GM18502 (cell line): Measurements from ENCODE around the gene LMF1.
"Not testable (repeated sequence)": the region's sequence is repeated elsewhere in the genome, so short reads cannot be mapped to it uniquely, and the experiment has no call there.

Experiments used
- ATAC-seq: cut with Tn5 transposase; IDR thresholded peaks from one replicate; pipeline ENCODE4 v1.9.1; 2021; ENCODE audit warnings: mild to moderate bottlenecking; ENCODE audit not compliant: unreplicated experiment, poor library complexity

LMF1 gene

GRCh38 chr16:840561-841454, 130.0 kb downstream of the LMF1 start:
- ATAC-seq: no peak

GRCh38 chr16:839643-840408, 131.0 kb downstream of the LMF1 start:
- no peak for ATAC-seq

GRCh38 chr16:838741-839140, 132.0 kb downstream of the LMF1 start:
- ATAC-seq: no peak

GRCh38 chr16:836822-837221, 134.0 kb downstream of the LMF1 start:
- not testable (repeated sequence) for ATAC-seq

- ATAC-seq: no peak
These were observed 134.6 kb downstream of the LMF1 start for GRCh38 chr16:836221-836620.

GRCh38 chr16:835373-835772, 135.4 kb downstream of the LMF1 start:
- ATAC-seq: no peak

- no peak for ATAC-seq
These were observed 137.4 kb downstream of the LMF1 start for GRCh38 chr16:833411-833810.

GRCh38 chr16:832652-833336, 138.0 kb downstream of the LMF1 start:
- ATAC-seq: no peak

GRCh38 chr16:831571-832413, 139.0 kb downstream of the LMF1 start:
- no peak for ATAC-seq

GRCh38 chr16:830871-831570, 139.8 kb downstream of the LMF1 start:
- no peak for ATAC-seq

GRCh38 chr16:830107-830870, 140.5 kb downstream of the LMF1 start:
- ATAC-seq: no peak

GRCh38 chr16:828891-829290, 141.9 kb downstream of the LMF1 start:
- ATAC-seq: no peak

GRCh38 chr16:827513-827912, 143.3 kb downstream of the LMF1 start:
- ATAC-seq: no peak

GRCh38 chr16:825341-826061, 145.3 kb downstream of the LMF1 start:
- no peak for ATAC-seq

- no peak for ATAC-seq
These were observed 146.2 kb downstream of the LMF1 start for GRCh38 chr16:824601-825000.

GRCh38 chr16:824194-824593, 146.6 kb downstream of the LMF1 start:
- no peak for ATAC-seq

- ATAC-seq: no peak
These were observed 147.9 kb downstream of the LMF1 start for GRCh38 chr16:822909-823297.
